ENCODE data around the gene ASB13. TPM values are rescaled to one million over a fixed set of nuclear protein-coding genes. Genes with fewer than 3 reads are reported as not detected.
A peak's percentile ranks its signal among the peaks of the same experiment; 100 is the strongest.

The ASB13 gene
- total RNA-seq, 3 donors from 2014 or later, result 37.9 to 61.8 (median 42.9) TPM

GRCh38 chr10:5688587-5688986, 22.2 kb upstream of the ASB13 start:
- no peak for DNase-seq (ENCODE audit: low spot score in 2 of 2)
- intact Hi-C loops (cut with DNase I; ENCODE audit: low total_unique reads), result no loop called here
- Histone ChIP-seq H3K9me3 (no peaks in the 10 kb centered on the region), H3K4me3 (no peak overlapping the region), H3K4me1 (peaks cover 3 to 8% of the 10 kb centered on the region in 2 donors), H3K36me3 (no peaks in the 10 kb centered on the region), H3K27me3 (no peaks in the 10 kb centered on the region), H3K27ac (no peak overlapping the region)
- TF ChIP-seq CTCF (IDR thresholded peaks at IDR 0.05), result no peak
- TF ChIP-seq POLR2AphosphoS5 (IDR thresholded peaks at IDR 0.05), result no peak
- TF ChIP-seq POLR2A (IDR thresholded peaks at IDR 0.05), result no peak

GRCh38 chr10:5685764-5686240, 19.4 kb upstream of the ASB13 start:
- Histone ChIP-seq H3K27me3 (no peaks in the 10 kb centered on the region), H3K4me1 (peaks cover 0 to 8% of the 10 kb centered on the region in 2 donors), H3K27ac (peak overlapping the region; percentile 88 to 91), H3K36me3 (no peaks in the 10 kb centered on the region), H3K9me3 (no peaks in the 10 kb centered on the region), H3K4me3 (peak overlapping the region; percentile 74 to 98 (median 81))
- DNase-seq (ENCODE audit: low spot score in 2 of 2), result no peak
- intact Hi-C loops (cut with DNase I; ENCODE audit: low total_unique reads), result no loop called here
- TF ChIP-seq POLR2AphosphoS5 (IDR thresholded peaks at IDR 0.05) (no peak), POLR2A (IDR thresholded peaks at IDR 0.05) (no peak), CTCF (IDR thresholded peaks at IDR 0.05) (no peak)

- intact Hi-C loops (cut with DNase I; ENCODE audit: low total_unique reads), result no loop called here
Observed at GRCh38 chr10:5684971-5685763, 18.8 kb upstream of the ASB13 start.

GRCh38 chr10:5684318-5684970, 18.0 kb upstream of the ASB13 start, which contains the start of gene TASOR2:
Gene TASOR2 (plus strand): TSS chr10:5684838. CDS start chr10:5720643, 35,805 bp downstream.
- peaks cover 0 to 8% of the 10 kb centered on the region in 2 donors for H3K4me1 ChIP-seq
- H3K36me3 ChIP-seq, result no peaks in the 10 kb centered on the region
- peak within 1 kb of the TSS; percentile 74 to 98 (median 81) for H3K4me3 ChIP-seq
- no peaks in the 10 kb centered on the region for H3K9me3 ChIP-seq
- intact Hi-C loops (cut with DNase I; ENCODE audit: low total_unique reads), result no loop called here
- H3K27ac ChIP-seq, result peak within 1 kb of the TSS; percentile 88 to 91
- no peaks in the 10 kb centered on the region for H3K27me3 ChIP-seq
- peak; percentile 91 to 95 for DNase-seq (ENCODE audit: low spot score in 2 of 2)
- TF ChIP-seq POLR2AphosphoS5 (IDR thresholded peaks at IDR 0.05), result peak in 2 of 3 donors; percentile 26 to 53
- TF ChIP-seq CTCF (IDR thresholded peaks at IDR 0.05), result no peak

More at GRCh38 chr10:5684971-5685763, 18.8 kb upstream of the ASB13 start:
- H3K9me3 ChIP-seq, result no peaks in the 10 kb centered on the region
- peak overlapping the region; percentile 88 to 91 for H3K27ac ChIP-seq
- no peaks in the 10 kb centered on the region for H3K27me3 ChIP-seq
- H3K4me1 ChIP-seq, result peaks cover 0 to 8% of the 10 kb centered on the region in 2 donors
- no peaks in the 10 kb centered on the region for H3K36me3 ChIP-seq
- H3K4me3 ChIP-seq, result peak overlapping the region; percentile 74 to 98 (median 81)
- peak in 1 of 2 donors; percentile 30 for DNase-seq (ENCODE audit: low spot score in 2 of 2)
- TF ChIP-seq CTCF (IDR thresholded peaks at IDR 0.05) (peak in 2 of 3 donors; percentile 24 to 49), POLR2AphosphoS5 (IDR thresholded peaks at IDR 0.05) (peak in 1 of 3 donors; percentile 29), POLR2A (IDR thresholded peaks at IDR 0.05) (no peak)

GRCh38 chr10:5683065-5683464, 16.7 kb upstream of the ASB13 start:
- DNase-seq (ENCODE audit: low spot score in 2 of 2), result no peak
- intact Hi-C loops (cut with DNase I; ENCODE audit: low total_unique reads), result no loop called here
- Histone ChIP-seq H3K27me3 (no peaks in the 10 kb centered on the region), H3K27ac (no peak overlapping the region), H3K36me3 (no peaks in the 10 kb centered on the region), H3K9me3 (no peaks in the 10 kb centered on the region), H3K4me3 (no peak overlapping the region), H3K4me1 (peaks cover 0 to 8% of the 10 kb centered on the region in 2 donors)
- TF ChIP-seq POLR2AphosphoS5 (IDR thresholded peaks at IDR 0.05), result no peak
- no peak for TF ChIP-seq POLR2A (IDR thresholded peaks at IDR 0.05)
- TF ChIP-seq CTCF (IDR thresholded peaks at IDR 0.05), result no peak
